ENCODE results near the gene SLC2A13. TPM values are rescaled to one million over a fixed set of nuclear protein-coding genes. Genes with fewer than 3 reads are reported as not detected.

The SLC2A13 gene
- total RNA-seq, 1 experiment from 2014 or later: 7.0 TPM

- WGBS (ENCODE audit: extremely low coverage, insufficient read length, low lambda C conversion rate): no CpG with 5 or more reads among the region's 1 CpG
- Histone ChIP-seq H4K20me1 (ENCODE audit: control insufficient read depth, insufficient read depth, insufficient read length) (no peaks in the 10 kb centered on the region), H2BK20ac (ENCODE audit: low read depth, low read length, poor library complexity, severe bottlenecking) (no peak overlapping the region), H2BK120ac (ENCODE audit: low read depth, low read length, poor library complexity, severe bottlenecking) (no peak overlapping the region), H3K23me2 (ENCODE audit: insufficient read length, low read depth, low read length, poor library complexity, severe bottlenecking) (no peaks in the 10 kb centered on the region), H3K4me2 (ENCODE audit: insufficient read depth, insufficient read length, low read length) (no peak overlapping the region), H2AFZ (ENCODE audit: low read length) (no peak overlapping the region), H4K5ac (ENCODE audit: insufficient read length, low read depth, low read length) (no peak overlapping the region), H3K9ac (ENCODE audit: extremely low read depth, insufficient read length, low read length) (no peak overlapping the region), H4K91ac (ENCODE audit: insufficient read length, low read depth, low read length) (no peak overlapping the region), H4K8ac (replicated peaks; ENCODE audit: insufficient read length, low read depth, low read length) (no peak overlapping the region), H2BK15ac (ENCODE audit: low read depth, low read length) (no peak overlapping the region), H3K56ac (ENCODE audit: insufficient read length, low read depth, low read length) (no peak overlapping the region), H3K27ac (ENCODE audit: insufficient read length, low read depth, low read length) (no peak overlapping the region), H3K18ac (ENCODE audit: insufficient read length, low read depth, low read length) (no peak overlapping the region), H3T11ph (ENCODE audit: low read length) (no peak overlapping the region), H3K27me3 (ENCODE audit: insufficient read depth, low read length) (no peaks in the 10 kb centered on the region), H2BK5ac (ENCODE audit: insufficient read length, low read length) (no peak overlapping the region), H3K23ac (ENCODE audit: insufficient read length, low read depth, low read length) (no peak overlapping the region), H3K79me1 (ENCODE audit: insufficient read depth, low read depth, low read length, poor library complexity, severe bottlenecking) (no peaks in the 10 kb centered on the region), H3K9me3 (ENCODE audit: control insufficient read depth, low read depth, low read length) (no peaks in the 10 kb centered on the region), H3K79me2 (ENCODE audit: insufficient read depth, low read length) (no peaks in the 10 kb centered on the region), H3K4me1 (ENCODE audit: insufficient read depth, low read length) (no peaks in the 10 kb centered on the region), H2BK12ac (ENCODE audit: insufficient read length, low read depth, low read length) (no peak overlapping the region), H3K14ac (ENCODE audit: insufficient read depth, low read length) (no peak overlapping the region), H2AK5ac (ENCODE audit: insufficient read length, low read length) (no peak overlapping the region), H3K4ac (ENCODE audit: low read depth, low read length) (no peak overlapping the region)
- TF ChIP-seq CTCF (conservative IDR thresholded peaks at IDR 0.05): no peak
- no peak overlapping the region for H3K4me3 Mint-ChIP-seq
- H3K4me1 Mint-ChIP-seq: no peaks in the 10 kb centered on the region
- DNase-seq: no peak
- no peaks in the 10 kb centered on the region for H3K9me3 Mint-ChIP-seq
- H3K36me3 Mint-ChIP-seq (ENCODE audit: insufficient read depth in 1 of 3, low read depth in 3 of 3): no peaks in the 10 kb centered on the region
- H3K27ac Mint-ChIP-seq: no peak overlapping the region
- H3K27me3 Mint-ChIP-seq (ENCODE audit: low read depth): no peaks in the 10 kb centered on the region
These were observed 200.7 kb downstream of the SLC2A13 start for GRCh38 chr12:39905152-39905551.
